HCT116 (cell line): ENCODE data around the gene SND1. TPM values are rescaled to one million over a fixed set of nuclear protein-coding genes. Genes with fewer than 3 reads are reported as not detected.

Experiments used
- ATAC-seq: fragments of 200-7000 bp; cut with Tn5 transposase; 2 replicates; pipeline ENCODE4 v1.9.1; 2020; ENCODE audit warnings: mild to moderate bottlenecking, moderate library complexity
- BruUV-seq: library from RNA; stranded (reverse); fragments of 400-500 nt; replicated peaks from 2 replicates; lab custom pipeline; 2021; lab: Mats Ljungman, UMichigan
- CTCF ChIA-PET: fragments of 300-600 bp; sonication (Branson Sonifier 250); formaldehyde crosslinking; loops from one replicate; lab custom pipeline; 2021; ENCODE audit warnings: antibody characterized with exemption; lab: Charles Lee
- POLR2A ChIA-PET: fragments of 300-600, 350-600 bp; sonication (Branson Sonifier 250); formaldehyde crosslinking; loops from one replicate; lab custom pipeline; 2021; ENCODE audit warnings: antibody characterized with exemption; lab: Charles Lee
- RAD21 ChIA-PET, 2 experiments: fragments of 300-600 bp; sonication (Branson Sonifier 250); formaldehyde crosslinking; loops; one replicate each; lab custom pipeline; 2023; ENCODE audit warnings: low total read pairs in 2 of 2; ENCODE audit not compliant: uncharacterized antibody in 2 of 2, unreplicated experiment in 2 of 2, low non-redundant PET in 1 of 2; lab: Charles Lee
- DNase-seq: peaks from one replicate; pipeline ENCODE4 v3.0.0-alpha.2; 2010; ENCODE audit warnings: low read depth, low spot score
- H2AFZ ChIP-seq: fragments of 200-600 bp; shearing (Covaris generic), sonication (generic); 2 replicates; pipeline ENCODE4 v1.6.1; 2017; ENCODE audit warnings: low read depth, mixed run types, mixed read lengths, antibody characterized with exemption, low read length; ENCODE audit not compliant: poor library complexity, severe bottlenecking
- H3K27ac ChIP-seq: 2 replicates; pipeline ENCODE4 v1.5.1; 2012; ENCODE audit warnings: low read depth, low read length
- H3K27me3 ChIP-seq: fragments of 200-600 bp; sonication (generic); 2 replicates; pipeline ENCODE4 v1.6.1; 2016; ENCODE audit warnings: mixed run types, low read length, mixed read lengths; ENCODE audit not compliant: insufficient read depth
- H3K36me3 ChIP-seq, 2 experiments: fragments of 200-500 bp in 1 of 2; fragments of 200-600 bp in 1 of 2; sonication (Bioruptor generic) in 1 of 2; sonication (generic) in 1 of 2; 2 replicates each; pipeline versions ENCODE4 v1.5.1 to v1.6.1; 2014 to 2016; ENCODE audit warnings: low read length in 2 of 2, inconsistent platforms in 1 of 2, mixed read lengths in 1 of 2, mixed run types in 1 of 2; ENCODE audit not compliant: insufficient read depth in 2 of 2, control insufficient read depth in 1 of 2
- H3K4me1 ChIP-seq, 2 experiments: fragments of 200-600 bp in 1 of 2; sonication (generic) in 1 of 2; 2 replicates each; pipeline versions ENCODE4 v1.5.1 to v1.6.1; 2012 to 2017; ENCODE audit warnings: low read length in 2 of 2, inconsistent platforms in 1 of 2, mild to moderate bottlenecking in 1 of 2, mixed read lengths in 1 of 2, mixed run types in 1 of 2, moderate library complexity in 1 of 2; ENCODE audit not compliant: insufficient read depth in 2 of 2, control insufficient read depth in 1 of 2
- H3K4me2 ChIP-seq: fragments of 200-600 bp; sonication (generic); 2 replicates; pipeline ENCODE4 v1.6.1; 2017; ENCODE audit warnings: mixed run types, low read length, mixed read lengths
- H3K4me3 ChIP-seq, 2 experiments: fragments of 200-600 bp in 1 of 2; sonication (generic) in 1 of 2; replicated peaks in 1 of 2; 2 replicates each; pipeline ENCODE4 v1.5.1; 2011 to 2016; ENCODE audit warnings: low read length in 2 of 2, control low read depth in 1 of 2, low read depth in 1 of 2, mild to moderate bottlenecking in 1 of 2, mixed read lengths in 1 of 2, mixed run types in 1 of 2
- H3K79me2 ChIP-seq: fragments of 200-600 bp; sonication (generic); 2 replicates; pipeline ENCODE4 v1.6.1; 2017; ENCODE audit warnings: mild to moderate bottlenecking, mixed run types, low read length, moderate library complexity, mixed read lengths; ENCODE audit not compliant: insufficient read depth
- H3K9ac ChIP-seq: fragments of 200-600 bp; sonication (generic); 2 replicates; pipeline ENCODE4 v1.6.1; 2016; ENCODE audit warnings: low read length, mixed read lengths
- H3K9me2 ChIP-seq: fragments of 200-600 bp; sonication (generic), shearing (Covaris generic); 2 replicates; pipeline ENCODE4 v1.6.1; 2017; ENCODE audit warnings: mixed run types, mild to moderate bottlenecking, moderate library complexity; ENCODE audit not compliant: insufficient read depth
- H3K9me3 ChIP-seq, 2 experiments: fragments of 200-500 bp in 1 of 2; fragments of 200-600 bp in 1 of 2; sonication (Bioruptor generic) in 1 of 2; sonication (generic) in 1 of 2; 2 replicates each; pipeline ENCODE4 v1.6.1; 2014 to 2017; ENCODE audit warnings: low read length in 2 of 2, mixed read lengths in 2 of 2, inconsistent platforms in 1 of 2, low read depth in 1 of 2, mild to moderate bottlenecking in 1 of 2, mixed run types in 1 of 2, moderate library complexity in 1 of 2; ENCODE audit not compliant: control insufficient read depth in 1 of 2, insufficient read depth in 1 of 2
- H4K20me1 ChIP-seq: fragments of 200-600 bp; sonication (generic), shearing (Covaris generic); 2 replicates; pipeline ENCODE4 v1.6.1; 2017; ENCODE audit warnings: mixed run types, mild to moderate bottlenecking, moderate library complexity; ENCODE audit not compliant: insufficient read depth
- CEBPB ChIP-seq: IDR thresholded peaks from 2 replicates; pipeline ENCODE4 v1.6.1; 2012; ENCODE audit warnings: low read depth
- EGR1 ChIP-seq: IDR thresholded peaks from 2 replicates; pipeline ENCODE4 v1.6.1; 2012; ENCODE audit warnings: low read depth
- EZH2 ChIP-seq: fragments of 200-600 bp; sonication (generic); IDR thresholded peaks from 2 replicates; pipeline ENCODE4 v1.6.1; 2017; ENCODE audit warnings: antibody characterized with exemption, mixed run types
- JUND ChIP-seq: IDR thresholded peaks from 2 replicates; pipeline ENCODE4 v1.6.1; 2012
- POLR2A ChIP-seq: IDR thresholded peaks from 2 replicates; pipeline ENCODE4 v1.7.0; 2011; ENCODE audit warnings: borderline replicate concordance; ENCODE audit not compliant: insufficient read depth, insufficient read length; ENCODE audit errors: extremely low read depth
- POLR2AphosphoS5 ChIP-seq: IDR thresholded peaks from 2 replicates; pipeline ENCODE4 v1.6.1; 2011; ENCODE audit warnings: mild to moderate bottlenecking, low read depth, low read length, moderate library complexity
- RAD21 ChIP-seq: IDR thresholded peaks from 2 replicates; pipeline ENCODE4 v1.6.1; 2012; ENCODE audit warnings: low read depth, mild to moderate bottlenecking
- SIN3A ChIP-seq: IDR thresholded peaks from 2 replicates; pipeline ENCODE4 v1.6.1; 2012; ENCODE audit warnings: low read depth
- ZFX ChIP-seq: fragments of 450-650 bp; IDR thresholded peaks from 2 replicates; pipeline ENCODE4 v1.6.1; 2017
- intact Hi-C: fragments of 100-400 bp; cut with micrococcal nuclease; formaldehyde crosslinking; loops from 2 replicates; pipeline ENCODE4 v1.10.0; 2022
- total RNA-seq: library from RNA; stranded (reverse); gene quantifications from one replicate; pipeline ENCODE4 v1.2.1, GENCODE V29; 2021; ENCODE audit not compliant: unreplicated experiment
- TF ChIP-seq, protein P1 (sequence below): IDR thresholded peaks from 2 replicates; pipeline ENCODE4 v1.6.1; 2012
- TF ChIP-seq, protein P2 (sequence below): IDR thresholded peaks from 2 replicates; pipeline ENCODE4 v1.6.1; 2012
- TF ChIP-seq, protein P3 (sequence below): IDR thresholded peaks from 2 replicates; pipeline ENCODE4 v1.6.1; 2012; ENCODE audit warnings: low read depth
- TF ChIP-seq, protein P4 (sequence below), 3 experiments: fragments of 200-600 bp in 1 of 3; sonication (generic) in 1 of 3; IDR thresholded peaks in 2 of 3; conservative IDR thresholded peaks in 1 of 3; 2 replicates each; pipeline ENCODE4 v1.5.1; 2012 to 2017; ENCODE audit warnings: low read depth in 2 of 3, low read length in 2 of 3, antibody characterized with exemption in 1 of 3, borderline replicate concordance in 1 of 3, control low read depth in 1 of 3, mild to moderate bottlenecking in 1 of 3, mixed read lengths in 1 of 3, mixed run types in 1 of 3, moderate library complexity in 1 of 3; ENCODE audit not compliant: insufficient read depth in 1 of 3

SND1 gene
- total RNA-seq, 1 experiment from 2014 or later: 169 TPM

DNA sequence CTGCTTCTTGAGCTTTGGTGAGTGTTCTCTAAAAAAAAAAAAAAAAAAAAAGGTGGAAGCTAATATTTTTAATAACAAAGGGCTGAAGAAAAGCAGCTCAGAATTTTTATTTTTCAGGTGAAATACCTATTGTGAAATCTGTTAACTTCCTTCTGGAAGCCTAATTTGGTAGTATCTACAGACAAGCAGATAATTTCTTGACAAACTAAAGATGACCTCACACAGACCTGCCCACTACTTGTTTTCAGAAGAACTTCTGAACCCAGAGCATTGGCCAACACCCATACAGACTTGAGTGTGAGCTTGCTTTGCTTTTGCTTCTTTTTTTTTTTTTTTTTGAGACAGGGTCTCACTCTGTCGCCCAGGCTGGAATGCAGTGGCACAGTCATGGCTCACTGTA lies 348.1 kb downstream of the SND1 start:
- intact Hi-C loops: no loop called here
- ATAC-seq (no peak), DNase-seq (no peak)
- H4K20me1 ChIP-seq: no peaks in the 10 kb centered on the region
- BruUV-seq: no TSS peak
- H3K79me2 ChIP-seq: no peaks in the 10 kb centered on the region; the same call in 1 of the 2 replicates
- H3K9ac ChIP-seq: no peak overlapping the region
- POLR2A ChIA-PET: no interaction called here
- no peaks in the 10 kb centered on the region for H3K27me3 ChIP-seq
- no peaks in the 10 kb centered on the region for H3K4me1 ChIP-seq
- no peak overlapping the region for H3K4me2 ChIP-seq
- no peaks in the 10 kb centered on the region; a peak in 1 of 4 replicates for H3K36me3 ChIP-seq
- H2AFZ ChIP-seq: no peak overlapping the region
- no peak overlapping the region for H3K4me3 ChIP-seq
- H3K9me3 ChIP-seq: no peaks in the 10 kb centered on the region
- RAD21 ChIA-PET: no interaction called here
- CTCF ChIA-PET: interaction anchor here (0.6 kb wide), 1 partner anchor 20 kb away, joined by 4 read pairs; no protein-coding TSS in a partner anchor
- H3K9me2 ChIP-seq: no peaks in the 10 kb centered on the region
- no peak overlapping the region for H3K27ac ChIP-seq
- TF ChIP-seq, protein P1, sequence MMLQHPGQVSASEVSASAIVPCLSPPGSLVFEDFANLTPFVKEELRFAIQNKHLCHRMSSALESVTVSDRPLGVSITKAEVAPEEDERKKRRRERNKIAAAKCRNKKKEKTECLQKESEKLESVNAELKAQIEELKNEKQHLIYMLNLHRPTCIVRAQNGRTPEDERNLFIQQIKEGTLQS: no peak
- TF ChIP-seq SIN3A: no peak
- no peak for TF ChIP-seq POLR2A
- TF ChIP-seq, protein P2, sequence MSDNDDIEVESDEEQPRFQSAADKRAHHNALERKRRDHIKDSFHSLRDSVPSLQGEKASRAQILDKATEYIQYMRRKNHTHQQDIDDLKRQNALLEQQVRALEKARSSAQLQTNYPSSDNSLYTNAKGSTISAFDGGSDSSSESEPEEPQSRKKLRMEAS: no peak
- no peak for TF ChIP-seq RAD21
- no peak for TF ChIP-seq CEBPB
- TF ChIP-seq, protein P3, sequence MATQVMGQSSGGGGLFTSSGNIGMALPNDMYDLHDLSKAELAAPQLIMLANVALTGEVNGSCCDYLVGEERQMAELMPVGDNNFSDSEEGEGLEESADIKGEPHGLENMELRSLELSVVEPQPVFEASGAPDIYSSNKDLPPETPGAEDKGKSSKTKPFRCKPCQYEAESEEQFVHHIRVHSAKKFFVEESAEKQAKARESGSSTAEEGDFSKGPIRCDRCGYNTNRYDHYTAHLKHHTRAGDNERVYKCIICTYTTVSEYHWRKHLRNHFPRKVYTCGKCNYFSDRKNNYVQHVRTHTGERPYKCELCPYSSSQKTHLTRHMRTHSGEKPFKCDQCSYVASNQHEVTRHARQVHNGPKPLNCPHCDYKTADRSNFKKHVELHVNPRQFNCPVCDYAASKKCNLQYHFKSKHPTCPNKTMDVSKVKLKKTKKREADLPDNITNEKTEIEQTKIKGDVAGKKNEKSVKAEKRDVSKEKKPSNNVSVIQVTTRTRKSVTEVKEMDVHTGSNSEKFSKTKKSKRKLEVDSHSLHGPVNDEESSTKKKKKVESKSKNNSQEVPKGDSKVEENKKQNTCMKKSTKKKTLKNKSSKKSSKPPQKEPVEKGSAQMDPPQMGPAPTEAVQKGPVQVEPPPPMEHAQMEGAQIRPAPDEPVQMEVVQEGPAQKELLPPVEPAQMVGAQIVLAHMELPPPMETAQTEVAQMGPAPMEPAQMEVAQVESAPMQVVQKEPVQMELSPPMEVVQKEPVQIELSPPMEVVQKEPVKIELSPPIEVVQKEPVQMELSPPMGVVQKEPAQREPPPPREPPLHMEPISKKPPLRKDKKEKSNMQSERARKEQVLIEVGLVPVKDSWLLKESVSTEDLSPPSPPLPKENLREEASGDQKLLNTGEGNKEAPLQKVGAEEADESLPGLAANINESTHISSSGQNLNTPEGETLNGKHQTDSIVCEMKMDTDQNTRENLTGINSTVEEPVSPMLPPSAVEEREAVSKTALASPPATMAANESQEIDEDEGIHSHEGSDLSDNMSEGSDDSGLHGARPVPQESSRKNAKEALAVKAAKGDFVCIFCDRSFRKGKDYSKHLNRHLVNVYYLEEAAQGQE: no peak
- no peak for TF ChIP-seq ZFX
- TF ChIP-seq EZH2: no peak
- TF ChIP-seq EGR1: no peak
- TF ChIP-seq POLR2AphosphoS5: no peak
- no peak for TF ChIP-seq JUND
- TF ChIP-seq, protein P4, sequence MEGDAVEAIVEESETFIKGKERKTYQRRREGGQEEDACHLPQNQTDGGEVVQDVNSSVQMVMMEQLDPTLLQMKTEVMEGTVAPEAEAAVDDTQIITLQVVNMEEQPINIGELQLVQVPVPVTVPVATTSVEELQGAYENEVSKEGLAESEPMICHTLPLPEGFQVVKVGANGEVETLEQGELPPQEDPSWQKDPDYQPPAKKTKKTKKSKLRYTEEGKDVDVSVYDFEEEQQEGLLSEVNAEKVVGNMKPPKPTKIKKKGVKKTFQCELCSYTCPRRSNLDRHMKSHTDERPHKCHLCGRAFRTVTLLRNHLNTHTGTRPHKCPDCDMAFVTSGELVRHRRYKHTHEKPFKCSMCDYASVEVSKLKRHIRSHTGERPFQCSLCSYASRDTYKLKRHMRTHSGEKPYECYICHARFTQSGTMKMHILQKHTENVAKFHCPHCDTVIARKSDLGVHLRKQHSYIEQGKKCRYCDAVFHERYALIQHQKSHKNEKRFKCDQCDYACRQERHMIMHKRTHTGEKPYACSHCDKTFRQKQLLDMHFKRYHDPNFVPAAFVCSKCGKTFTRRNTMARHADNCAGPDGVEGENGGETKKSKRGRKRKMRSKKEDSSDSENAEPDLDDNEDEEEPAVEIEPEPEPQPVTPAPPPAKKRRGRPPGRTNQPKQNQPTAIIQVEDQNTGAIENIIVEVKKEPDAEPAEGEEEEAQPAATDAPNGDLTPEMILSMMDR (IDR thresholded peaks at IDR 0.05 in 2 of 3, conservative IDR thresholded peaks at IDR 0.05 in 1 of 3; ENCODE audit: borderline replicate concordance in 1 of 3, insufficient read depth in 1 of 3, low read depth in 2 of 3, low read length in 2 of 3): no peak
